Astrocyte (in vitro differentiated cells and primary cell): ENCODE results near the gene PFKL. TPM values are rescaled to one million over a fixed set of nuclear protein-coding genes. Genes with fewer than 3 reads are reported as not detected.

Experiments used
- DNase-seq: peaks from one replicate; pipeline ENCODE4 v3.0.0-alpha.2; 2010; ENCODE audit warnings: low read depth
- FAIRE-seq: peaks from 2 replicates; lab custom pipeline; 2011; peaks lifted over from hg19 to GRCh38; lab: Jason Lieb, UNC
- H2AFZ ChIP-seq: 2 replicates; pipeline ENCODE4 v1.6.0; 2012; ENCODE audit warnings: low read depth, low read length, inconsistent platforms
- H3K27ac ChIP-seq: 2 replicates; pipeline ENCODE4 v1.5.1; 2011; ENCODE audit warnings: low read depth, low read length, inconsistent platforms
- H3K27me3 ChIP-seq: 2 replicates; pipeline ENCODE4 v1.6.0; 2011; ENCODE audit warnings: low read length, inconsistent platforms; ENCODE audit not compliant: insufficient read depth
- H3K36me3 ChIP-seq: 2 replicates; pipeline ENCODE4 v1.5.1; 2011; ENCODE audit warnings: low read length, inconsistent platforms; ENCODE audit not compliant: insufficient read depth
- H3K4me1 ChIP-seq: 2 replicates; pipeline ENCODE4 v1.5.1; 2011; ENCODE audit warnings: low read length, inconsistent platforms; ENCODE audit not compliant: insufficient read depth
- H3K4me2 ChIP-seq: 2 replicates; pipeline ENCODE4 v1.6.0; 2012; ENCODE audit warnings: low read length, inconsistent platforms
- H3K4me3 ChIP-seq: 2 replicates; pipeline ENCODE4 v1.5.1; 2011; ENCODE audit warnings: low read depth, mild to moderate bottlenecking, low read length, inconsistent platforms; ENCODE audit not compliant: insufficient read depth
- H3K79me2 ChIP-seq: 2 replicates; pipeline ENCODE4 v1.6.0; 2012; ENCODE audit warnings: mild to moderate bottlenecking, low read length, inconsistent platforms; ENCODE audit not compliant: insufficient read depth
- H3K9ac ChIP-seq: 2 replicates; pipeline ENCODE4 v1.6.0; 2012; ENCODE audit warnings: mild to moderate bottlenecking, low read length, inconsistent platforms
- H3K9me3 ChIP-seq: 2 replicates; pipeline ENCODE4 v1.5.1; 2012; ENCODE audit warnings: low read depth, mild to moderate bottlenecking, low read length, inconsistent platforms; ENCODE audit not compliant: insufficient read depth
- H4K20me1 ChIP-seq: 2 replicates; pipeline ENCODE4 v1.6.0; 2012; ENCODE audit warnings: low read length, inconsistent platforms; ENCODE audit not compliant: insufficient read depth
- H3K27ac Mint-ChIP-seq: one replicate; pipeline ENCODE4 v1.8.0; 2021; ENCODE audit warnings: mild to moderate bottlenecking, mixed read lengths; ENCODE audit not compliant: unreplicated experiment
- H3K27me3 Mint-ChIP-seq: one replicate; pipeline ENCODE4 v1.8.0; 2021; ENCODE audit warnings: low read depth, mixed read lengths; ENCODE audit not compliant: unreplicated experiment
- H3K36me3 Mint-ChIP-seq: one replicate; pipeline ENCODE4 v1.8.0; 2021; ENCODE audit warnings: low read depth, mixed read lengths; ENCODE audit not compliant: unreplicated experiment
- H3K4me1 Mint-ChIP-seq: one replicate; pipeline ENCODE4 v1.8.0; 2021; ENCODE audit warnings: low read depth, mixed read lengths; ENCODE audit not compliant: unreplicated experiment
- H3K4me3 Mint-ChIP-seq: one replicate; pipeline ENCODE4 v1.8.0; 2021; ENCODE audit warnings: mild to moderate bottlenecking, moderate library complexity, mixed read lengths; ENCODE audit not compliant: unreplicated experiment
- H3K9me3 Mint-ChIP-seq: one replicate; pipeline ENCODE4 v1.8.0; 2021; ENCODE audit warnings: mild to moderate bottlenecking, mixed read lengths; ENCODE audit not compliant: unreplicated experiment
- EZH2 ChIP-seq: IDR thresholded peaks from 2 replicates; pipeline ENCODE4 v1.6.1; 2012; ENCODE audit warnings: mild to moderate bottlenecking, low read length, inconsistent platforms; ENCODE audit not compliant: insufficient read depth
- total RNA-seq: library from RNA; stranded (reverse); gene quantifications from 2 replicates; pipeline ENCODE4 v1.2.1, GENCODE V29; 2021
- TF ChIP-seq, protein P1 (sequence below): IDR thresholded peaks from 2 replicates; pipeline ENCODE4 v1.5.1; 2011; ENCODE audit warnings: low read depth, mild to moderate bottlenecking, inconsistent platforms, low read length, moderate library complexity; ENCODE audit not compliant: insufficient read depth

Gene PFKL
- total RNA-seq, 1 donor from 2014 or later, result 109 TPM

DNA sequence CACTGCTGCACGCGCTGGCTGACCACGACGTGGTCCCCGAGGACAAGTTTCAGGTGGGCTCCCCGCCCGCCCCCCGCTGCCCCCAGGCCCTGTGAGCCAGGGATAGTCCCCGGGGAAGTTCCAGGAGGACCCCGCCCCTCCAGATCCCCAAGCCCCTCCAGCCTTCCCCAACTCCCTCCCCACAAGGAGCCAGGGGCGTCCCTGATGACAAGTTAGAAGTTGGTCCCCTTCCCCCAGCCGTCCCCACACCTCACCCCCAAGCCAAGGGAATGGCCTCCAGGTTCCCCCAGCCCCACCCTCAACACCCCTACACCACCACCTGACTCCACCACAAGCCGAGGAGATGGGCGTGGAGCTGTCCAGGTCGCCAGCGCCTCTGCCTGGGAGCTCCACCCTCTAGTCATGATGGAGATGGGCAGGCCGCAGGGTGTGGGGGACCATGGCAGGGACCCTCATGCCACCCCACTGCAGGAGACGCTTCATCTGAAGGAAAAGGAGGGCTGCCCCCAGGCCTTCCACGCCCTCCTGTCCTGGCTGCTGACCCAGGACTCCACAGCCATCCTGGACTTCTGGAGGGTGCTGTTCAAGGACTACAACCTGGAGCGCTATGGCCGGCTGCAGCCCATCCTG is 13.7 kb upstream of the PFKL start:
- Histone ChIP-seq H2AFZ (no peak overlapping the region), H3K36me3 (no peaks in the 10 kb centered on the region), H3K9ac (no peak overlapping the region), H3K27ac (no peak overlapping the region), H3K4me2 (no peak overlapping the region), H4K20me1 (no peaks in the 10 kb centered on the region), H3K4me3 (no peak overlapping the region), H3K4me1 (no peaks in the 10 kb centered on the region), H3K27me3 (peaks cover 2% of the 10 kb centered on the region), H3K79me2 (no peaks in the 10 kb centered on the region), H3K9me3 (no peaks in the 10 kb centered on the region)
- no peak for DNase-seq
- no peak for FAIRE-seq
- no peaks in the 10 kb centered on the region for H3K9me3 Mint-ChIP-seq
- no peaks in the 10 kb centered on the region for H3K4me1 Mint-ChIP-seq
- no peak for TF ChIP-seq EZH2
- TF ChIP-seq, protein P1, sequence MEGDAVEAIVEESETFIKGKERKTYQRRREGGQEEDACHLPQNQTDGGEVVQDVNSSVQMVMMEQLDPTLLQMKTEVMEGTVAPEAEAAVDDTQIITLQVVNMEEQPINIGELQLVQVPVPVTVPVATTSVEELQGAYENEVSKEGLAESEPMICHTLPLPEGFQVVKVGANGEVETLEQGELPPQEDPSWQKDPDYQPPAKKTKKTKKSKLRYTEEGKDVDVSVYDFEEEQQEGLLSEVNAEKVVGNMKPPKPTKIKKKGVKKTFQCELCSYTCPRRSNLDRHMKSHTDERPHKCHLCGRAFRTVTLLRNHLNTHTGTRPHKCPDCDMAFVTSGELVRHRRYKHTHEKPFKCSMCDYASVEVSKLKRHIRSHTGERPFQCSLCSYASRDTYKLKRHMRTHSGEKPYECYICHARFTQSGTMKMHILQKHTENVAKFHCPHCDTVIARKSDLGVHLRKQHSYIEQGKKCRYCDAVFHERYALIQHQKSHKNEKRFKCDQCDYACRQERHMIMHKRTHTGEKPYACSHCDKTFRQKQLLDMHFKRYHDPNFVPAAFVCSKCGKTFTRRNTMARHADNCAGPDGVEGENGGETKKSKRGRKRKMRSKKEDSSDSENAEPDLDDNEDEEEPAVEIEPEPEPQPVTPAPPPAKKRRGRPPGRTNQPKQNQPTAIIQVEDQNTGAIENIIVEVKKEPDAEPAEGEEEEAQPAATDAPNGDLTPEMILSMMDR, result no peak
- no peak overlapping the region for H3K4me3 Mint-ChIP-seq
- no peaks in the 10 kb centered on the region for H3K36me3 Mint-ChIP-seq
- H3K27ac Mint-ChIP-seq, result no peak overlapping the region
- H3K27me3 Mint-ChIP-seq, result peaks cover 32% of the 10 kb centered on the region

DNA sequence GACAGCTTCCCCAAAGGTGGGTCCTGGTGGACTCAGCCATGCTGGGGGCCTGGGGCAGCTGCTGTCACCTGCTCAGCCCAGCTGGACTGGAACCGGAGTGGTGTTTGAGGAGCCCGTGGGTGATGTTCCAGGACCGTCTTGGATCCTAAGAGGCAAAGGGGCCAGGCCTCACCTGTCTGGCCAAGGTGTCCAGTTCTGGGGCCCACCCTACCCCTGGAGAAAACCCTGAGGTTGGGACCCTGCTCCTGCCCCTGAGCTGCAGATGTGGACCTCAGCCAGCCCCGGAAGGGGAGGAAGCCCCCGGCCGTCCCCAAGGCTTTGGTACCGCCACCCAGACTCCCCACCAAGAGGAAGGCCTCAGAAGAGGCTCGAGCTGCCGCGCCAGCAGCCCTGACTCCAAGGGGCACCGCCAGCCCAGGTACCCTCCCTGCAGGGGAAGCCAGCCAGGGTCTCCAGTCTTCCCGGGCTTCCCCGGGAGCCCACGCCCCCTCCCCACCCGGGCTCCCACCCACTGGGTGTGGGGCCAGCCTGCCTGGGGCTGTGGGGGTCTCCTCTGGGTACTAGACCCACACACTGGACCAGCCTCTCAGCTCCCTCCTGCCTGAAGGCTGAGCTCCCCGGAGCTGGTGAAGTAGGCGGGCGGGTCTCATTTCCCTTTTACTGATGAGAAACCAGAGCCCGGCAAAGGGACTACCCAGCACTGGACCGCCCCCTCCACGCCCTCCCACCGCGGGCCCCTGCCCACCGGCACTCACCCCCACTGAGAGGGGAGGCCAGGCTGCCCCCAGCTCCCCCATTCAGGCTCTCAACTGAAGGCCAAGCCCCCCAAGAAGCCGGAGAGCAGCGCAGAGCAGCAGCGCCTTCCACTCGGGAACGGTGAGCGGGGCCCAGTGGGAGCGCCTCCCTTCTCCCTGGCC is 12.9 kb upstream of the PFKL start:
- H3K36me3 Mint-ChIP-seq, result no peaks in the 10 kb centered on the region
- FAIRE-seq, result no peak
- no peaks in the 10 kb centered on the region for H3K4me1 ChIP-seq

More for the DNA sequence above, 12.9 kb upstream of the PFKL start:
- Histone ChIP-seq H3K79me2 (no peaks in the 10 kb centered on the region), H3K4me2 (no peak overlapping the region), H3K4me3 (no peak overlapping the region), H3K36me3 (no peaks in the 10 kb centered on the region), H3K9me3 (no peaks in the 10 kb centered on the region), H4K20me1 (no peaks in the 10 kb centered on the region), H3K27me3 (peaks cover 2% of the 10 kb centered on the region), H2AFZ (no peak overlapping the region), H3K9ac (no peak overlapping the region), H3K27ac (no peak overlapping the region)
- H3K4me3 Mint-ChIP-seq, result no peak overlapping the region
- TF ChIP-seq, protein P1, result no peak
- no peak for TF ChIP-seq EZH2
- H3K9me3 Mint-ChIP-seq, result no peaks in the 10 kb centered on the region
- H3K27ac Mint-ChIP-seq, result no peak overlapping the region
- peaks cover 36% of the 10 kb centered on the region for H3K27me3 Mint-ChIP-seq
- no peak for DNase-seq
- H3K4me1 Mint-ChIP-seq, result no peaks in the 10 kb centered on the region
